Measurements from ENCODE around the gene DNAJC5.
"Not testable (repeated sequence)": the region's sequence is repeated elsewhere in the genome, so short reads cannot be mapped to it uniquely, and the experiment has no call there.

The DNAJC5 gene, protein sequence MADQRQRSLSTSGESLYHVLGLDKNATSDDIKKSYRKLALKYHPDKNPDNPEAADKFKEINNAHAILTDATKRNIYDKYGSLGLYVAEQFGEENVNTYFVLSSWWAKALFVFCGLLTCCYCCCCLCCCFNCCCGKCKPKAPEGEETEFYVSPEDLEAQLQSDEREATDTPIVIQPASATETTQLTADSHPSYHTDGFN

DNA sequence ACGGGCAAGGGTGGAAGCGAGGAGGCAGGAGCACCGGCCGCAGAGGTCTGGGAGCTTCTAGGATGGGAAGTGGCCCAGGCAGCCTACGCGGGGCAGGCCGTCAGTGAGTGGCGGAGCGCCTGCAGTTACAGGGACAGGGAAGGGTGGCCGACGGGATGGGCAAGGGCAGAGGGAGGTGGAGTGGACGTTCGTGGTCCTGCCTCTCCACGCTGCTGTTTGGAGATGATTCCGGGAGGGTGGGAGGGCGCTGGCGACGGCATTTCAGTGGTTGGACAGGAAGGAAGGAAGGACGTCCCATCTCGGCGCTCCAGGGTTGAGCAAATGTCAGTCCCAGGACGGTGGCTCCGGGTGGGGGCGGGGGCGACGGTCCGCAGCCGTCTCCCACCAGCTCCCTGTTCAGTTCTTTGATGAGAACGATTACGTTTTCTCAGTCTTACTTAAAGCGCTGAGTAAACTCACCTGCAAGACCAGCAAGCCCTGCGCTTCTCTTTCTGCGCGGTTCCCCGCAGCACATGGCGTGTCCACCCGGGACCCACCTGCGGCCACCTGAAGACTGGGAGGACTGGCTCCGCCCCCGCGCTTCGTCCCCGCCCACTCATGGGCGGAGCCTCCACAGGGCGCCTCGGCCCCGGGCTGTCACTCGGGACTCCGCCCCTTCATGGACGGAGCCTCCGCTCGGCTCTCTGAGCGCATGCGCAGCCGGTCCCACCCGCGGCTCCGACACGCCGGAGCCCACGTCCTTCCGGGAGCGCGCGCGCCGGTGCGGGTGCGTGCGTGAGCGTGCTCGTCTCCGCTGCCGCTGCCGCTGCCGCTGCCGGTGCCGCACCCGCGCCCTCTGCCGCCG lies at the start of gene DNAJC5:
TSS of gene DNAJC5 (plus strand) at position 769 of the 844 bp plus-strand sequence. CDS start 33,220 bp downstream, outside the sequence.
- DNase-seq: peak; percentile 96

- no peak for DNase-seq
These were observed 48.7 kb upstream of the DNAJC5 start for GRCh38 chr20:63846128-63846771.

DNA sequence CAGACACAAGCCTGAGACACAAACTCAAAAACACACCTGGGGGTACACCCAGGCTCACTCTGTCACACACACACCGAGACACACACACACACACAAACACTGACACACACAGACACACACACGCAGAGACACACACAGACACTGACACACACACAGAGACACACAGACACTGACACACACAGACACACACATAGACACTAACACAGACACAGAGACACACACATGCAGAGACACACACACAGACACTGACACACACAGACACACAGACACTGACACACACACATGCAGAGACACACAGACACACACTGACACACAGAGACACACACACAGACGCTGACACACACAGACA lies 48.1 kb upstream of the DNAJC5 start:
- no peak for DNase-seq

- DNase-seq: no peak
These were observed 47.5 kb upstream of the DNAJC5 start for GRCh38 chr20:63847237-63848002.

GRCh38 chr20:63848003-63848911 lies 46.7 kb upstream of the DNAJC5 start:
- DNase-seq: no peak

- DNase-seq: peak; percentile 79
These were observed 44.0 kb upstream of the DNAJC5 start for GRCh38 chr20:63850689-63851547.

GRCh38 chr20:63851548-63851943 lies 43.4 kb upstream of the DNAJC5 start:
- not testable (repeated sequence) for DNase-seq

- DNase-seq: not testable (repeated sequence)
These were observed 41.2 kb upstream of the DNAJC5 start for GRCh38 chr20:63853733-63854068.

GRCh38 chr20:63854069-63854765 lies 40.7 kb upstream of the DNAJC5 start:
- no peak for DNase-seq

DNA sequence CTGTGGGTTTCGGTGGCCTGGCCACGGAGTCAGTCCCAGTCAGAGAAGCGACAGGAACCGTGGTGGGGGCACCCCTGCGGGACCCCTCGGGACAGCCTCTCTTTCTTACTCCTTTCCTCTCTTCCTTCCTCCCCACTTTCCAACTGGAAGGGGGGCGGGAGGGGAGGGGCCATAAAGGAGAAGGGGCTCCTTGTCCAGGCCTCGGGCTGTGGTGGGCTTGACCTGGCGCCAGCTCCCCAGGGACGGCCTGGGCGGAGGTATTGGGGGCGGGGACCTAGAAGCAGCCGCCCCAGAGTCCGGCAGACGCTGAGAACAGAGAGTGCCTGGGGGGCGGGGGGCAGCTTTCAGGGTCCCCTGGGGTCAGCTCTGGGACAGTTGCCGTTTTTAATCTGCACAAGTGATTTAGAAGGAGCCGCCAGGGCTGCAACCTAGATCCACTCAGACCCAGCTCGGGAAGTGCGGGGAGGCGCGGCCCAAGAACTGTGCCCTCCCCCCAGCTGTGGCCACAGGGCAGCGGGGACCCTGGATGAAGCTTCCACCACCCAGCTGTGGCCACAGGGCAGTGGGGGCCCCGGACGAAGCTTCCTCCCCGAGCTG lies 40.1 kb upstream of the DNAJC5 start:
- DNase-seq: no peak

DNA sequence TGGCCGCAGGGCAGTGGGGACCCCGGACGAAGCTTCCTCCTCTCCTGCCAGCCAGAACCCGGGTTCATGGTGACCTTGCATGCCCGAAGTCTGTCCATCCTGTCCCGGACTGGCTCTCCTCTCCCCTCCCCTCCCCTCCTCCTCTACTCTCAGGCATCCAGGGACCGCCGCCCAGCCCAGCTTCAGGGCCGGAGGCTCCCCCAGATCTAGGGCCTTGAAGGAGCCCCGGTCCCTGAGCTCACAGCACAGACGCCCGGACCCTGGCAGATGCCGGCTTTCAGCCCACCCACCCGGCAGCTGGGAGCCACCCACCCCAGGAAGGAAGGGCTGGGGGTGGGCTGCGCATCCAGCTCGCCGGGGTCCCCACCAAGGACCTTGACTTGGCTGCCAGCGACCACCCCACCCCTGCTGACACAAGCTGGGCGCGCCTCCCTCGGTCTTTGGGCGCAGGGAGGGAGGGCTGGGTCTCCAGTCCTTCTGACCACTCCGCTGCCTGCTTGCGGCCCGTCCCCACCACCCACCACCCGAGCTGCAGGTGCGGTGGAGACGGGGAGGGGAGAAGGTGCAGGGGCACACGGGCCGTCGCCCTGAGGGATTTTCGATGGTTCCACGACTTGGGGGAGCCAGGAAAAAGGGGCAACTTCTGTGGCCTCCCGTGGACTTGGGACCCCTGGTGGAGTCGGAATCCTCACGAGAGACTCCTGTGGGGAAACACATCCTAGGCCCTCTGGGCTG lies 39.4 kb upstream of the DNAJC5 start:
- DNase-seq: no peak

- no peak for DNase-seq
These were observed 38.8 kb upstream of the DNAJC5 start for GRCh38 chr20:63856098-63856511.

- DNase-seq: no peak
These were observed 37.0 kb upstream of the DNAJC5 start for GRCh38 chr20:63857764-63858392.

GRCh38 chr20:63858393-63859165 lies 36.3 kb upstream of the DNAJC5 start:
- DNase-seq: no peak

- DNase-seq: no peak
These were observed 35.7 kb upstream of the DNAJC5 start for GRCh38 chr20:63859166-63859699.

DNA sequence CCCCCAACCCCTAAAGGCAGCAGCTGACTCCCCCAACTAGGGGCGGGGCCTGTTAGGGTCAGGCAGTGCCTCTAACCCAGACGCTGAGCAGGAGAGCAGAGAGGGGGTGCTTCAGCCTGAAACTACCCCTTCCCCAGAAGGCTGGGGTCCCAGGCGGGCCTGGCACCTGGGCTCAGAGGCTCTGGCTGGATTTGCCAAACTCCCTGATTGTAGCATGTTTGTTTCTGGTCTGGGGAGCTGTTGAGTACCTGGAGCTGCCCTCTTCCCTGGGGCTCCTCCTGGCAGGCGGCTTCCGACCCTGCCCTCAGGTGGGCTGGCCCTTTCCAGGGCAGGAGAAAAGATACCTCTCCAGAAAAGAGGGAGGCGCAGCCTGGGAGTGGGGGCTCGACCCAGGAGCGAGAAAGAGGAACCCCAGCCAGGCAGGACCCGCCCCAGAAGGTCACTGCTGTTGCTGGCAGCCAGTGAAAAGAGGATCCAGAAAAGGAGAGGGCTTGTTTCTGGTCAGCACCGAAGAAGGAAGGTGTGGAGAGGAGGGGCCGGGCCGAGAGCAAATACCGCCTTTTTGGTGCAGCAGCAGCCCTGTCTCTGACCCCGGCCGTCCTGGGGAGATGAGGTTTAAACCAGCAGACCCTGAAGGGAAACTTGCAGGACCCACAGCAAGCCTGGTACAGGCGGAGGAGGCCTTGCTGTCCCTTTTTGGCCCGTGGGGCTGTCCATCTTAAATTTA lies 34.4 kb upstream of the DNAJC5 start:
- no peak for DNase-seq

- no peak for DNase-seq
These were observed 33.5 kb upstream of the DNAJC5 start, which contains the start of gene ABHD16B for GRCh38 chr20:63861365-63861934. Gene ABHD16B, plus strand, starts transcription at chr20:63861498. Its CDS starts 43 bp downstream, at chr20:63861541.

Data from stimulated activated CD4-positive, alpha-beta T cell treated with anti-CD3 and anti-CD28 coated beads, Interleukin-15, amount 100 ng/mL, for 24 hours (primary cell).